NCI-H748 (cell line): ENCODE measurements around the gene CMTM8.

Source experiments
- DNase-seq: peaks from one replicate; lab custom pipeline; 2025; ENCODE audit not compliant: unreplicated experiment; lab: John Stamatoyannopoulos, UW

CMTM8 gene

DNA sequence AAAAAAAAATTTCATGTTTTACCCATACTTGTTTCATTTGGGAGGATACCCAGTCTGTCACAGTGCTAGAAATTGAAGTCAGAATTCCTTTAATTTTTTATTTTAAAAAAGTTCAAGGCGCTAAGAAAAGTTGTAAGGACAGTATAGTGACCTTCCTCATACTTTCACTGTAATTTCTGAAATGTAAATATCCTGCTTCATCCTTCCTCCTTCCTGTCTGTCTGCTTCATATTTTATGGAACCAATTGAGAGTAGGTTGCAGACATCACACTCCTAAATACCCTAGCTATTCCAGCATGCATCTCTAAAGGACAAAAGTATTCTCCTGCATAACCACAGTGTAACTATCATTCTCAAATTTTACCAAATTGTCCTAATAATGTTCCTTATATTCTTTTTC is 35.8 kb downstream of the CMTM8 start:
- no peak for DNase-seq

DNA sequence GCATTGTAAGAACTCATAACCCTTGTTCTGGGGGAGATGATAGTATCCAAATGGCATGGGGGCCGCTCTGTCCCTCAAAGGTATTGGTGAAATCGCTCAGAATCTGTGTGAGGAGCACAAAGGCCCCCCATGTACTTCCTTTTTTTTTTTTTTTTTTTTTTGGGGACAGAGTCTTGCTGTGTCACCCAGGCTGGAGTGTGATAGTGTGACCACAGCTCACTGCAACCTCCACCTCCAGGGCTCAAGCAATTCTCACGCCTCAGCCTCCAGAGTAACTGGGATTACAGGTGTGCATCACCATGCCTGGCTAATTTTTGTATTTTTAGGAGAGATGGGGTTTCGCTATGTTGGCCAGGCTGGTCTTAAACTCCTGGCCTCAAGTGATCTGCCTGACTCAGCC is 37.0 kb downstream of the CMTM8 start:
- DNase-seq = no peak

DNA sequence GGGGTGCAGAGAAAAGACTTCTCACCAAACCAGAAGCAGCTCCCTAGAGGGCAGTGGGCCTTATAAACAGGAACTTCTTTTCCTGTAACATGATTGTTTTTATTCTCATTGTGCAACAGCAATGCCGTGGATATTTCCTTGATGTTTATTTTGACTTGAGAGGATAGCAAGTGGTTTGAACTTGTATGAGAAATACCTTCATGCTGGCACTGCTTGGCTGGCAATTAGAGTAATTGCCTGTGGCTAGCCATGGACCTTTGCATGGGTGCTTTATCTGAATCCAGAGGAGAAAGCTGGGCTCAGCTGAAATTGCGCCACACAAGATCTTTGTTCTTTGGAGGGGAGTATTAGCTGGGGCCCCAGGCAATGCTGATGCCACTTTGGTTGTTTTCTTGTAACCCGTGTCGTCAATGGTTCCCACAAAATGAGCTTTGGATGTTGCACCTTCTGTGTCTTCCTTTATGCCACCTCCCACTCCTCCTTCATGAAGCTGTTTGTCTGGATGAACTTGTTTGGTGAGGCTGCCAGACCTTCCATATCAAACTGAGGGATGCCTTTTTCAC is 37.9 kb downstream of the CMTM8 start:
- peak; percentile 17 for DNase-seq

DNA sequence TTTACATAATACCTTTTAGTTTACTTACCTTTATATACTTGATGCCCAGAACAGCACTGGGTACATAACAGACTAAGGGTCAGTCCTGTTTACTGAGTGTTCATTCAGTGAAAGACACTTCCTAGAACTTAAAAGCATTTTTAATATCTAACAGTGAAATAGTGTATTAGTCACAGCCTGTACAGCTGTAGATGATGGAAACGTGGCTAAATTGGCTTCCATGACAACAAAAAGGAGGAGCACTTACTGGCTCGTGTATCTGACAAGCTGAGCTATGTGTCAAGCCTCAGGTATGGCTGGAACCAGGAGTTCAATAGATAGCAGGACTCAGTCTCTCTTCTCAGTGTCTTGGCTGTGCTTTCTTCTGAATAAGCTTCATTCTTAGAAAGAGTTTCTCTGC is 40.2 kb downstream of the CMTM8 start:
- DNase-seq = no peak

DNA sequence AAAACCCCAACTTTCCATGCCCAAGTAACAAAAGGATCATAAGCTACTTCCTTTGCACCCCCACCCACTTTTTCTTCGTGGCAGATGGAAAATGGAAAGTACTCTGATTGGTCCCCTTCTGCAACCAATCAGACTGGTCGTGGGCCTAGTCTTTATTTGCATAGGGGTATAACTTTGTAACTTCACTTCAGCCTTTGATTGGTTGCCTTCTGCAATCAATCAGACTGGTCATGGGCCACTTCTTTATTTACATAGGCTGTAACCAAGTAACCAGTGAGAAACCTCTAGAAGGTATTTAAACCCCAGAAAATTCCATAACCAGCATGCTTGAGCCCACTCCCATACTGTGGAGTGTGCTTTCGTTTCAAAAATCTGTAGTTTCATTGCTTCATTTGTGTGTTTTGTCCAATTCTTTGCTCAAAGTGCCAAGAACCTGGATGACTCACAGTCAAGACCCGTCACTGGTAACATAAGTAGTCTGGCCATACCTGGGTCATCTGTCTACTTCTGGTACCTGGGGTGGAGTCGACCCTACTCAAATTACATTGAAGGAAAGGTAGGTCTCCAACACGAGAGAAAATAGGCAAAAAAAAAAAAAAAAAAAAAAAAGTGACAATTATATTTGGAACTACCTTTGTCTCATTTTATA is 41.9 kb downstream of the CMTM8 start:
- DNase-seq = no peak

DNA sequence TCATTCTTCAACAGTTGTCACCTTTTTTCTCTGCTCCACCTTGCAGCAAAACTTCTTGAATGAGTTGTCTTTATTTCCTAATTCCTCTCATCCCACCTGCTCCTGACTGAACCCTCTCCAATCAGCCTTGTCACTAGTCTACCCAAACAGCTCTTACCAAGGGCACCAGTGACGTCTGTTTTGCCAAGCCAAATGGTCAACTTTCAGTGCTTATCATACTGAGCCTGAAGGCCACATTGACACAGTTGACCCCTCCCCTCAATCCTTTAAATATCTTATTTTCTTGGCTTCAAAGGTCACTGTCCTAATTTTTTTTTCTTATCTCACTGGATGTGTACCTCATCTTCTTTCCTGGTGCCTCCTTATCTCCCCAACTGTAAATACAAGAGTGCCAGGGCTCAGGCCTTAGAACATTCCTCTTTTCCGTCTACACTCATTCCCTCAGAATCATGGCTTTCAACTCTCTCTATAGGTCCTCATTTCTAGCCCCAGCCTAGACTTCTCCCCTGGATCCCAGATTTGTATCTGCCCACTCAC is 43.2 kb downstream of the CMTM8 start:
- no peak for DNase-seq

DNA sequence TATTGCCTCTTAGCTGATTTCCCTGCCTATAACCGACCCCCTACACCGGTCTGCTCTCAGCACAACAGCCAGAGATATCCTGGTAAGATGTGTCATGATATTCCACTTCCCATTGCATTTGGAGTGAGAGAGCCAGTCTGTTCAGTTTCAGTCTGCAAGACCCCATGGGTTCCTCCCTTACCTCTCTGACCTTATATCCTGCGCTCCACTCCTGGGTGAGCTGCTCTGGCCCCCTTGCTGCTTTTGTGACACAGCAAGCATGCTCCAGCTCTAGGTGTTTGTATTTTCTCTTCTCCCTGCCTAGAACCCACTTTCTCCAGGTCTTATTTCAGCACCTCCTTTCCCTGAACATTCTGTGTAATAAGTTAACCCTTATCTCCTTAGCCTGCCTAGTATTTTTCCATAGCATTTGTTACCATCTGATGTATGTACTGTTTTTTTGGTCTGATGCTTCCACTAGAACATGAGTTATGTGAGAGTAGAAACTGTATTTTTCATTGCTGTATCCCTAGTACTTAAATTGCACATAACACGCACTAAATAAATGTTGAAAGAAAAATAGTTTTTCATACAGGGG is 44.2 kb downstream of the CMTM8 start:
- DNase-seq = no peak

DNA sequence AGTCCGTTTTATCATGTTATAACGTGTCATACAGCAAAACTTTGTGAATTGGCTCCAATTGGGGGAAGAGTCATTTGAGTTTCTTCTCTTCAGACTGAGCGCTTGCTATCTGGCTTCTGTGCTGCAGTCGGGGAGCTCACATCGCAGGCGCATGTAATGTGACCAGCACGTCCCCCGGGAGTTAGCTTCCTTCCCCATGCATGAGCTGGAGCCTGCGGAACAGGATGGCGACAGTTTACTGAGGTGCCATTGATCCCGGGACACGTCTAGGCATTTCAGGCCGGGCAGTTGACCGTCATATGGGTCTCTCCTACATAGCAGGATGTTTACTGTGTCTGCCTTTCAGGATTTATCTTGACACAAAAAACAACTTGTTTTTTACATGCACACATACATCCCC is 44.8 kb downstream of the CMTM8 start:
- DNase-seq = no peak

DNA sequence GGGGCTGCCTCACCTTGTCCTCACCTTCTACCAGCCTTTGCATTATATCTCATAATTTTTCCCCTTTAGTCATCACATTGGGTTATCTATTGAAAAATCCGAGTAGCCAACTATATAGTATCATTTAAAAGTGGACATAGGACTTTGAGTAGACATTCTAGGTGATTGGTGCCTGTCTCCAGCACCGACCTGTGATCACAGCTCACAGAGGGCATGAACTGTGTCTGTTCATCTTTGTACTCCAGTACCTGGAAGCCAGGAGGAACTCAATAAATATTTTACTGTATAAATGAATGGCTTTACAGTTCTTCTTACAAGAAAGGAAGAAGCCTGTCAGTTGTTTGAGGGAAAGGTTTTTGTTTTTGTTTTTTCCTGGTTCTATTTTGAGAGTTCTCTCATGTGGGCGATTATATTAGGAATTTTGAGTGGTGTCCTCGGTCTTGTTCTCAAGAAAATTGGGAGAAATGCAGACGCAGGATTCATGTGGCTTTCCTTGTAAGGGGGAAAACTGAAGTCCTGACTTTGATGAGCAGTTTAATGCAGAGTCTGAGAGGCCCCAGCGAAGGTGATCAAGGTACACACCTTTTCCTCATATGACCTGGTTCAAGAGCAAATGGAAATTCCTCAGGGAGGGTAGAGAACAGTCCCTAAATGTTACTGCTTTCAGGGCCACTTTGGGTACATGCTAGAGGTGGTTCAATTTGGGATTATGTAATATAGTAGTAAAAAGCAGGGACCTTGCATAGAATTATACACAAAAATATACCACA is 46.1 kb downstream of the CMTM8 start:
- DNase-seq = no peak

DNA sequence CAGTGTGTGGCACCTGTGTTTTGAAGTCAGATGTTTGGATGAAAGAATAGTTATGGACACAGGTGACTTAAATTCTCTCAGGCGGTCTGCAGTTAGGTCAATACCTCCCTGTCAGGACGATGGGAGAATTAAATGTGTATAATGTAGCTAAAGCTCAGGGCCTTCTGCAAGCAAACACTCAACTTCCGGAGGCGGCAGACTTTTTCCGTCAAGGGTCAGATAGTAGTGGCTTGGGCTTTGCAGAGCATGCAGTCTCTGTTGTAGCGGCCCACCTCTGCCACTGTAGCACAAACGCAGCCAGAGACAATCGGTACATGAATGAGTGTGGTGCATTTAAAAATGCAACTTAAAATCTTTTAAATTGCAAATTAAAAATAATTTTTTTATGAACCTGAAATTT is 47.4 kb downstream of the CMTM8 start:
- DNase-seq = peak; percentile 77

DNA sequence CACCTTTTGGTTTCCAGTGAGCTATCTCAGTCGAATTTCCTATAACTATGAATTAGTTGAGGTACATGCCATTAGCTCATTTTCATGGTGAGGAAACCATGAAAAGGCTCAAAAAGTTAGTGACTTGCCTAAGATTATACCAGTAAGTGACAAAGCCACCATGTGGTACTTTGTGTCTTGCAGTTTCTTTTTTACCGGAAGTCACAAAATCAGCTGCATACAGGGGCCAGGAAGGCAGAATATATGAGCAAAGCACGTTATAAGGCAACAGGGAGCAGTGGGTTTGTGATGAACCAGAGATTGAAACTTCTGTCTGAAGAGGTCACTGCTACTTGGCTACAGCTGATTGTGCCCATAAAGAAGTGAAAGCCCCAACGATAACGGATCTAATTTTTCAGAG is 50.3 kb downstream of the CMTM8 start:
- DNase-seq = no peak

DNA sequence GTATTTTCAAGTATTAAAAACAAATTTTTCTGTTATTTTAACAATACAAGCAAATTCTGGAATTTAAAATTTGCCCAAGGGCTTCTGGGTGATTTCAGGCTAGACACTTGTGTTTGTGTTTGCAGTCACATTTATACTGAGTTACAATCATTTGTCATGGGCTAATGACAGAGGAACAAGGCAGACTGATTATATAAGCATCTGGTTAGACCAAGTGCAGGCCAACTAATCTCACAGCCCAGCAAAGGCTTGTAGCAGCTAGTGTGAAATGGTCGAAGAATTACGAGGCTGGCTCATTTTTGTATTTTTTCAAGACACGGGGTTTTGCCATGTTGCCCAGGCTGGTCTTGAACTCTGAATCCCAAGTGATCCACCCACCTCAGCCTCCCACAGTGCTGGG is 52.1 kb downstream of the CMTM8 start:
- no peak for DNase-seq

DNA sequence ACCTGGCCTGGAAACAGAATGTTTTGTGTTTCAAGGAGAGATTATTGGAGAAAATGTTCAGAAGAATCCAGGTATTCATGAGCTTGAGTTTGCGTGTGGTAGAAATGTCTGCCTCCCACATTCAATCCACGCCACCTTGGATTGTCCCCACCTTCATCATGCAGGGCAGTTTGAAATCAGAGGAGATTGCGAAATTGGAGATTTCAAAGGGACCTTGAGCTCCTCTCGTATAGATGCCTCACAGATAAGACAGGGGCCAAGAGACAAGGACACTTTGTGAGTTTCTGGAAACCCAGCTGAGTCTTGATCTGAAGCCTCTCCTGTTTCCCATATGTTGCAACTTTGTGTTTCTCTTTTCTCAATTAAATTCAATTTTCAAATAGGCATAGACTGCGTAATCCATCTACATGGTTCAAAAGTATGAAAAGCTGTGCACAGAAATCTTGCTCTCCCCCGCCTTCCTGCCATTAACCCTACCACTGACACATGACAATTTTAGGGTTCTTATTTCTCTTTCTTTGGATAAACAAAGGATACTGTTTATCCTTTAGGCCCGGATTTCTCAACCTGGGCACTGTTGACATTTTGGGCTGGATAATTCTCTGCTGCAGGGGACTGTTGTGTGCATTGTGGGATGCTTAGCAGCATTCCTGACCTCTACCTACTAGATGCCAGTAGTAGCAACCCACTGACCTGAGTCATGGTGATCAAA is 53.8 kb downstream of the CMTM8 start:
- DNase-seq = no peak

DNA sequence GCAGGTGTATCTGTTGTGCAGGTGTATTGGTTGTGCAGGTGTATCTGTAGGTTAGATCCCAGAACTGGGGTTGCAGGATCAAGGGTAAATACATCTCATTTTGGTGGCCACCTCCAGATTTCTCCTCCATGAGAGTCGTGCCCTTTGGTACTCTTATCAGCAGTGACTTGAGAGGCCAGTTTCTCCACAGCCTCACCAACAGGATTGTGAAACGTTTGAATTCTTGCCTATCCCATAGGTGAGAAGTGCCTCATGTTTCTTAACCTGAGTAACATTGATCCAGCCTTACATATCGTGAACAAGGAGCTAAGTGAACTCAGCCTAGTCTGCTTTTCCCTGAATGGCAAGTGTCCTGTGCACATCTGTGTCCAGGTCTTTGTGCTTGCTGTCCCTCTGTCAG is 55.4 kb downstream of the CMTM8 start:
- no peak for DNase-seq

DNA sequence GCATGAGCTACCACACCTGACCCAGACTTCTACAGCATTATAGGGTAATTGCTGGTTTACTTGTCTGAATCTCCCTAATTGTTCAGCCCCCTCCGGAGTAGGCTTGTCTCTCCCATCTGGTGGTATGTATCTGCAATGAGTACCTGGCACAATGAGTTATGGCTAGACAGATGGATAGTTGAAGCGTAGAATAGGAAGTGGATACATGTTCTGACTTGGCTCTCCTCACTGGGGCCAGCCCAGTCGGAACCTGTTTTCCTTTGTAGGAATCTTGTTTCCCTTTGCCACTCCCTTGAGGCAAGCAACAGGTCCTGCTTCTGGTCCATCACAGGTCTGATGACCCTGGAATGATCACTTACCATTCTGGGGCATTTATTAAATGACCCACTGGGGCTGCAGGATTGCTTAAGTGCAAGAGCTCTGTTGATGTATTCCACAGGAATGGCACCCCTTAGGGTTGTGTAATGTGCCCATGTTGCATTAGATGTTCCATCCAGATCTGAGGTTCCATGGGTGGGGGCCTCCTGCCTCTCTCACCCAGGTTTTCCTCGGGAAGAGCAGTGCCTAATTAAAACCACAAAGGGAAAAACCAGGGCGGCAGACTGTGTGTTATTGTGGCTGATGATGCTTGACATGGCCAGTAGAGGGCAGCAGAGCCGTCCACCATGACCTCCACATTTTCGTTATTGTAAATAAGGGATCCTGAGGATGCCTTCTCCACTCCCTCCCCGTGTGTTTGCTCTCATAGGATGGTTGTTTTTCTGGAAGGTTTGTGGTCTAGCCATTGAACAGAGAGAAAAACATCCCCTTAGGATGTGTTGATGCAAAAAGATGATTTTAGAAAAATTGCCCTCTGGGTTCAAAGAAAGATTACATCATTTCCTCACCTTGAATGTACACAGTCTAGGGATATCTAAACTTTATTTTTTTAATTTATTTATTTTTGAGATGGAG is 58.0 kb downstream of the CMTM8 start:
- DNase-seq = peak; percentile 63

DNA sequence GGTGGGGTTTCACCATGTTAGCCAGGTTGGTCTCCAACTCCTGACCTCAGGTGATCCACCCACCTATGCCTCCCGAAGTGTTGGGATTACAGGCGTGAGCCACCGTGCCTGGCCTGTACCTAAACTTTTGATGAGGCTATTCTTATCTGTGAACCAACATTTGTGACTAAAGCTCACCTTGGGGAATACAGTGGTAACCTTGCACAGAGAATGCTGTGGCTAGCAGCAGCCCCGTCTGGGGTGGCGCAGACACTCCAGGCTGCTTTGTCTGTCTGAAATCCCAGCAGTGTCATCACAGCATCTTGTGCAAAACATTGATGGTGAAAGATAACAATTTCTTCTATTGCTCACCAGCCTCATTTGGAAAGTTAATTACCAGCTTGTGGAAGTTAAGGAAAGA is 58.9 kb downstream of the CMTM8 start:
- DNase-seq = no peak

DNA sequence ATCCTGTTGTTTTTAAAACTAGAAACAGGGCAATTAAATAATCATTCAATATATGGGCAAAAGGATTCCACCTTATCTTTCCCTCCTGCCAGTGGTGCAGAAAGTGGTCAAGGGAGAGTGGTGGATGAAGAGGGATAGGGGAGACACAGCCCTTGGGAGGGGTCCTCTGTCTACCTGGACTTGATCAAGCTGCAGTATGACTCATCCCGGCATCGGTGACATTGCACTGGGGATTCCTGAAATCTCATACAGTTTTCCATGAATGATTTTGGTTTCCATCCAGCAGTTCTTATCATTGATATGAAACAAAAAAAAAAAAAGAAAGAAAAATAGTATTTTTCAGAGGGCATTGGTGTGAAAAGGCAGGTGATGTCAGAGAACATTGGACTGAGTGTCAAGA is 62.9 kb downstream of the CMTM8 start:
- DNase-seq = no peak

DNA sequence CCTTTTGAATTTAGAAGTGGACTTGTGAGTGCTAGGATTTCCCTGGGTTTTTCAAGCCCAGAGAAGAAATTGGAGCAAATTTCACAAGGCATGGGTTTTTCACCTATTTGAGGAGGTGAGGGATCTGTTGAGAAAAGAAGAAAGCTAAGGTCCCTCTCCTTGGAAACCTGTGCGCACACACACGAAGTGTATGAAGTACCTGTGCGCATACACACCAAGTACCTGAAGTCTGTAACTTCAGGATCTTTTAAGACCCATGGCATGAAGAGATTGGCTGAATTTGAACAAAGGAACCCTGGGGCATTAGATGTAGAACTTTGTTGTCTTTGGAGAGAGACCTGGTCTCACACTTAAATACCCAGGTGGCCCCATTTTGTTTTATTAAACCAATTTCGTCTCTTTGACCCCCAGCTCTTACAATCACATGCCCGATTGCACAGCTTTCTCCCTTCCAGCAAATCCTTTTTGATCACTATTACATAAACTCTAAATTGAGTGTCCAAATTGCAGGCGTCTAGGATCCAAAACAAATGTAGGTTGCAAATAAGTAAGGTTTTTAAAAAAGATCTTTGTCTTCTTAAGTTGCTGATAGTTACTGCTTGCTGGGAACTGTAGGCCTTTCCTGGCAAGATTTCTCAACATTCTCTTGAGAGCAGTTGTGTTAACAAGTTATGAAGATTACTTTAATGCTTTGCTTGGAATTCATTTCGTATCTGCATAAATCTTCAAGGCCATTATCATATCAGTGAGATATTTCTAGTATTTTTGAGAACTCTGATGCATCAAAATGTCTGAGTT is 64.3 kb downstream of the CMTM8 start:
- DNase-seq = no peak

DNA sequence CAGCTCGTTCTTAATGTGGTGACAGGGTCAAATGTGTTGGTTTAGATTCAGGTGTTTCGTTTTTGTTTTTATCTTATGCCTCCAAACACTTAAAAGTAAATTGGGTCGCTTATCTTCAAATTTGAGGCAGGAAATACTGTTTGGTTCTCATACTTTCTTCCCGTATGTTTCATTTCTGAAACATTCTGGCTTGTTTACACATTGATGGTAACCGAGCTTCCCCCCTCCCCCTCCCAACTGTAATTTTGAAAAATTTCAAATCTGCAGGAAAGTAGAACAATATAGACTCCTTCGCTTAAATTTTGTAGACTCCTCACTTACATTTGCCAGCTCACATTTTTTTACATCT is 64.9 kb downstream of the CMTM8 start:
- no peak for DNase-seq
